Stimulated activated CD4-positive, alpha-beta T cell treated with anti-CD3 and anti-CD28 coated beads, TNF-alpha, amount 100 ng/mL, for 24 hours (primary cell): ENCODE measurements around the gene TMTC4.

Experiments used
- DNase-seq, 3 experiments: peaks; one replicate each; pipeline ENCODE4 v3.0.0-alpha.2; 2020; ENCODE audit warnings: low read depth in 3 of 3

Gene TMTC4

GRCh38 chr13:100667894-100668293 is 6.7 kb downstream of the TMTC4 start:
- no peak for DNase-seq

GRCh38 chr13:100666124-100666523 is 8.5 kb downstream of the TMTC4 start:
- no peak for DNase-seq

- DNase-seq = no peak
These were observed 9.2 kb downstream of the TMTC4 start for GRCh38 chr13:100665403-100665802.

- DNase-seq = no peak
These were observed 10.3 kb downstream of the TMTC4 start for GRCh38 chr13:100664171-100664900.

GRCh38 chr13:100662468-100663211 is 12.0 kb downstream of the TMTC4 start:
- no peak for DNase-seq

- no peak for DNase-seq
These were observed 13.8 kb downstream of the TMTC4 start for GRCh38 chr13:100660761-100661160.

GRCh38 chr13:100659578-100659977 is 15.0 kb downstream of the TMTC4 start:
- DNase-seq = no peak

GRCh38 chr13:100658363-100658762 is 16.2 kb downstream of the TMTC4 start:
- DNase-seq = no peak

GRCh38 chr13:100657881-100658315 is 16.7 kb downstream of the TMTC4 start:
- DNase-seq = no peak

GRCh38 chr13:100652510-100652909 is 22.1 kb downstream of the TMTC4 start:
- no peak for DNase-seq

- DNase-seq = no peak
These were observed 24.3 kb downstream of the TMTC4 start for GRCh38 chr13:100650326-100650725.

- no peak for DNase-seq
These were observed 26.2 kb downstream of the TMTC4 start for GRCh38 chr13:100648354-100648753.

GRCh38 chr13:100646871-100647270 is 27.7 kb downstream of the TMTC4 start:
- no peak for DNase-seq

- DNase-seq = no peak
These were observed 28.4 kb downstream of the TMTC4 start for GRCh38 chr13:100646030-100646673.

GRCh38 chr13:100645382-100645781 is 29.2 kb downstream of the TMTC4 start:
- DNase-seq = no peak

- DNase-seq = no peak
These were observed 30.2 kb downstream of the TMTC4 start for GRCh38 chr13:100644371-100644770.

- DNase-seq = no peak
These were observed 36.8 kb downstream of the TMTC4 start for GRCh38 chr13:100637796-100638195.

GRCh38 chr13:100637380-100637779 is 37.2 kb downstream of the TMTC4 start:
- DNase-seq = no peak

- DNase-seq = no peak
These were observed 38.2 kb downstream of the TMTC4 start for GRCh38 chr13:100636441-100636840.

GRCh38 chr13:100636004-100636403 is 38.6 kb downstream of the TMTC4 start:
- no peak for DNase-seq

GRCh38 chr13:100634696-100635095 is 39.9 kb downstream of the TMTC4 start:
- DNase-seq = no peak

- DNase-seq = no peak
These were observed 41.1 kb downstream of the TMTC4 start for GRCh38 chr13:100633461-100633860.

- no peak for DNase-seq
These were observed 44.0 kb downstream of the TMTC4 start for GRCh38 chr13:100630555-100630954.
